Choroid plexus epithelial cell (primary cell): ENCODE results near the gene MAPK6.

ENCODE experiments used
- DNase-seq: peaks from one replicate; pipeline ENCODE4 v3.0.0-alpha.2; 2010; ENCODE audit warnings: low read depth
- H3K4me3 ChIP-seq: 2 replicates; pipeline ENCODE4 v1.5.1; 2011; ENCODE audit warnings: low read depth, mild to moderate bottlenecking, control low read depth, low read length, moderate library complexity
- TF ChIP-seq, protein P1 (sequence below): conservative IDR thresholded peaks from 2 replicates; pipeline ENCODE4 v1.5.1; 2011; ENCODE audit warnings: low read depth, mild to moderate bottlenecking, control low read depth, inconsistent platforms, low read length, moderate library complexity

The MAPK6 gene

DNA sequence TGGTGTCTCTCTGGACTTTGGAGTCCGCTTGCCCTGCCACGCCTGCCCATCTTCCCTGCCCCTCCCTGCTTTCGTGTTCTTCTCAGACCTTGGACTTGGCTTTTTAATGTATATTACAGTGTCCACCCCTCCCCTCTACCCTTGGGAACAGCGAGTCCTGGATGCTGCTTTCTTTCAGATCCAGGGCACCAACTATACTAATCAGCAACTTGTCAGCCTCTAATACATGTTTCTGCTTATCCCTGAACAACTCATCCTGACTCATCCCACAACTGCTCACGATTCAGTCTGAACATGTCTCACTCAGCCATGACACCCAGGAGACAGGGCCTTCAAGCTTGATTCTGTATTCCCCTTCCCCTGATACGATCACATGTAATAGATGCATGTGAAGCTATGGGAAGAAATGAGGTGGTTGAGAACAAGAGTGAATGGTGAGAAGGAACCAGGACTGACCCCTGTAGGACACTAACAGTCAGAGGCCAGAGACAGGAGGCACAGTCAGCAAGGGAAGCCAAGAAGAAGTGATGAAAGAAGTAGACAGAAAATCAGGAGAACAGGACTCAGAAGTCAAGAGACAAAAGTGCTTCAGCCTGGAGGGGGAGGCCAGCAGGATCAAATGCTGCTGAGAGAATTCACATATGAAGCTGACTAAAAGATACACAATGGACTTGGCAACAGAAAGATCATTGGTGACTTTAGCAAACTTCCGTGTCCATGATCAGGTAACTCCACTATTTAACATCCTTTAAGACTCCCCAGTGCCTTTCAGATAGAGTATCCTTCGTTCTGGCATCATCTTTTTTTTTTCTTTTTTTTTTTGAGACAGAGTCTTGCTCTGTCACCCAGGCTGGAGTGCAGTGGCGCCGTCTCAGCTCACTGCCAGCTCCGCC lies 58.1 kb downstream of the MAPK6 start:
- peak; percentile 77 for DNase-seq
- no peak overlapping the region for H3K4me3 ChIP-seq
- TF ChIP-seq, protein P1, sequence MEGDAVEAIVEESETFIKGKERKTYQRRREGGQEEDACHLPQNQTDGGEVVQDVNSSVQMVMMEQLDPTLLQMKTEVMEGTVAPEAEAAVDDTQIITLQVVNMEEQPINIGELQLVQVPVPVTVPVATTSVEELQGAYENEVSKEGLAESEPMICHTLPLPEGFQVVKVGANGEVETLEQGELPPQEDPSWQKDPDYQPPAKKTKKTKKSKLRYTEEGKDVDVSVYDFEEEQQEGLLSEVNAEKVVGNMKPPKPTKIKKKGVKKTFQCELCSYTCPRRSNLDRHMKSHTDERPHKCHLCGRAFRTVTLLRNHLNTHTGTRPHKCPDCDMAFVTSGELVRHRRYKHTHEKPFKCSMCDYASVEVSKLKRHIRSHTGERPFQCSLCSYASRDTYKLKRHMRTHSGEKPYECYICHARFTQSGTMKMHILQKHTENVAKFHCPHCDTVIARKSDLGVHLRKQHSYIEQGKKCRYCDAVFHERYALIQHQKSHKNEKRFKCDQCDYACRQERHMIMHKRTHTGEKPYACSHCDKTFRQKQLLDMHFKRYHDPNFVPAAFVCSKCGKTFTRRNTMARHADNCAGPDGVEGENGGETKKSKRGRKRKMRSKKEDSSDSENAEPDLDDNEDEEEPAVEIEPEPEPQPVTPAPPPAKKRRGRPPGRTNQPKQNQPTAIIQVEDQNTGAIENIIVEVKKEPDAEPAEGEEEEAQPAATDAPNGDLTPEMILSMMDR = peak; percentile 27

DNA sequence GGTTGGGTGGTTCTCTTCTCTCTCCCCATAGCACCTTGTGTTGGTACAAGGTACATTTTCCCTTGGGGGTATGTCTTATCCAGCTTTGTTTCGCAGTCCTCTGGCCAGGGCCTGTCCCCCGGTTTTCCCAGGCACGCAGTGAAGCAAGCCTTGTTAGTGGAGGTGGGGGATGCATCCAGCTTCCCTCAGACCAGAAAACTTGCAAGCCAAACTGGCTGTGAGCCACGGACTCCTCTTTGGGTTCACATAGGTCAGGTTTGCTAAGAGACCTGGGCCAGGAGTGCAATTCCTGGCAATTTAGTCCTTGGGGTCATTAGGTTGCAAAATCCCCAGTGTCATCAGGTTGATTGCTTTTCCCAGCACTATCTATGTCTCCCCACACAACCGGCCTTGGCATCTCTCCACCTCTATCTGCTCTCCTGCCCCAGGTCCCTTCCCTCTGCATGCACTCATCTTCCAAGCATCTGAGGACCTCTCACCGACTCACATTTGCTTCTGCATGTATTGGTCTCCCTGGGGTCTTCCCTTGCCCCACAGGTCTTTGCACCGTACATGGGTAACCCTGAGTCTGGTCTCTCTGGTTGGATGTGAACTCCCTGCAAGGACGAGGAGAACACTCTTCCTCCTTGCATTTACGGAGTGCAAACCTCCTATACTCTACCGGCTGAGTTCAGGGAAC lies 59.3 kb downstream of the MAPK6 start:
- no peak overlapping the region for H3K4me3 ChIP-seq
- DNase-seq = no peak
- TF ChIP-seq, protein P1 = no peak

DNA sequence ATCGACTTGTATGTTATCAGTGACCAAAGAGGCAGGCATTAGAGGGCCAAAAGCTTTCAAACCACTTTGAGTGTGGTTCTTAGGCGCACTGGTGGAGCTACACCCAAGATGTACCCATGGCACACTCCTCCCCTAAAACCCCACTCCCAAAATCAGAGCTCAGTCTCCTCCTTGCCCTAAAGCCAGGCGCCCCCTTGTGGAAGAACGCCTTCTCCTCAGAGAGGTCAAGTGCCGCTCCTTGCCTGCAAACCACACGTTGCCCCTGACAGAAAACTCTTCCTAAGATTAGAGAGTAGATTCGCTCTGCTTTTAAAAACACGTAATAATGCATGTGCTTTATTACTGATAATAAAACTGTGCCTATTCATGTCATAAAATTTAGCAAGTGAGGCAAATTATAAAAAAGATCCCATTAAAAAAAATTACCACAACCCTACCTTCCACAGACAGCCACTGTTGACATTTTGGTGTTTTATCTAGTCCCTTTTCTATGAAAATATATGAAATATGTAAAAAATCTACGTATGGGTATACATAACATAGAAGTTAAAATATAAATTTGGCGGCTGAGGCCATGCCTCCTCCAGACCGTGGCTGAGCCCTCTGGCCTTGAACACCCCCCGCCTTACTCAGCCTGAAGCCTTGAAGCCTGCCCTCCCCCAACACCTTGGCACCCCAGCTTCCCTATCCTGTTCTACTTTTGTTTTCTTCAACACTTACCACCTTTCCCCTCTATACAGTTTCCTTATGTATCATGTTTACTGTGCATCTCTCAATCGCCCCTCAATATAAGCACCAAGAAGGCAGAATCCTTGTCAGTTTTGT lies 60.1 kb downstream of the MAPK6 start:
- H3K4me3 ChIP-seq = no peak overlapping the region
- TF ChIP-seq, protein P1 = peak; percentile 94
- DNase-seq = peak; percentile 72

DNA sequence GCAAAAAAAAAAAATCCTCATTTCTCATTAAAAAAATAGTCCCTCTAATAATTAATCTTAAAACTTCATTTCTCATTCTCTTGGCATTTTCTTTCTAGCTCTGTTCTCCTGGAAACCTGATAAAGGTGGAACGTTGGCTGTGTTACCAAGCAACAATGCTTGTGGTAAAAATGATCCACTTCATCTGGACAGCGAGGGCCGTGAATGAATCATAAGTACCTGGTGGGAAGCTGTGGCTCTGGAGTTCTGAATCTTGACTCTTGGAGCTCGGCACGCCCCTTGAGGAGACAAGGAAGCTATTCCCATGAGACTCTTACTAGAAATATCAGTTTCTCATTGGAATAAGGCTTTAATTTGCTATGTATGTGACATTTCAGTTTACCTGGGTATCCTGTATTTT lies 61.0 kb downstream of the MAPK6 start:
- TF ChIP-seq, protein P1 = no peak
- peak; percentile 57 for DNase-seq
- H3K4me3 ChIP-seq = no peak overlapping the region

DNA sequence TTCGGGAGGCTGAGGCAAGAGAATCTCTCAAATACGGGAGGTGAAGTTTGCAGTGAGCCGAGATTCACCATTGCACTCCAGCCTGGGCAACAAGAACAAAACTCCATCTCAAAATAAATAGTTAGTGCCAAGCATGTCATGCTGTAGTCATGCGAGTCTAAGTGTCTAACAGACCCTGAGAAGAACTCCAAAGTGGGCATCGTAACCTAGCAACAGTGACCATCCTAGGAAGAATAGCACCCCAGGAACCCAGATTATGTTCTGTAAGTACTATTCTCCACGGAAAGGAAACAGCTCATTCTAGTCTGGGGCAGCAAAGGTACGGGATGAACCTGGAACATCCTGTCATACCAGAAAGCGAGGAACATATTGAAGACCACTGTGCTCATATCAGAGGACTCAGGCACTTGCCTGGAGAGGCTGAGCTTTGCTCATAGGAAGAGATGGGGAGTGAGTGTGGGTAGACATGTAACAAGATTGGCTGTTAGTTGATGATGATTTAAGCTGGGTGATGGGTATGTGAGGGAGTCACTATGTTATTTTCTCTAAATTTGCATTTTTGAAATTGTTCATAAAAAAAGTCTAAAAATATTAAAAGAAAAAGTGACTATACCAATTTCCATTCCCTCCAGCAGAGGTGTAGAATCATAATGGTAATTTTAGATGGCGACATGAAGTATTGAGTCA lies 61.8 kb downstream of the MAPK6 start:
- DNase-seq = no peak
- TF ChIP-seq, protein P1 = no peak
- no peak overlapping the region for H3K4me3 ChIP-seq
